H1 (cell line): ENCODE results near the gene LMTK2. TPM values are rescaled to one million over a fixed set of nuclear protein-coding genes. Genes with fewer than 3 reads are reported as not detected.

ENCODE experiments used
- CTCF ChIA-PET: fragments of 300-600 bp; sonication (Branson Sonifier 250); formaldehyde crosslinking; loops from one replicate; lab custom pipeline; 2021; ENCODE audit not compliant: partially characterized antibody; lab: Charles Lee
- POLR2A ChIA-PET: fragments of 300-600 bp; sonication (Branson Sonifier 250); formaldehyde crosslinking; loops from one replicate; lab custom pipeline; 2021; ENCODE audit warnings: inconsistent platforms; ENCODE audit not compliant: partially characterized antibody; lab: Charles Lee
- DNase-seq, 2 experiments: peaks; one replicate each; pipeline versions ENCODE4 v3.0.0 to v3.0.0-alpha.2; 2010 to 2022; ENCODE audit warnings: low spot score in 2 of 2, low read depth in 1 of 2, mixed read lengths in 1 of 2
- FAIRE-seq: peaks from 2 replicates; lab custom pipeline; 2011; peaks lifted over from hg19 to GRCh38; lab: Jason Lieb, UNC
- H2AFZ ChIP-seq: 2 replicates; pipeline ENCODE4 v1.8.1; 2012; ENCODE audit warnings: low read length, inconsistent platforms
- H2AK5ac ChIP-seq: 2 replicates; pipeline ENCODE4 v1.6.1; 2013; ENCODE audit warnings: low read depth, low read length
- H2BK120ac ChIP-seq: replicated peaks from 2 replicates; pipeline ENCODE3; 2013; ENCODE audit warnings: low read depth, low read length, inconsistent platforms
- H2BK12ac ChIP-seq: 2 replicates; pipeline ENCODE4 v1.6.1; 2013; ENCODE audit warnings: low read depth, low read length
- H2BK15ac ChIP-seq: 2 replicates; pipeline ENCODE4 v1.6.1; 2013; ENCODE audit warnings: low read length
- H2BK20ac ChIP-seq: 2 replicates; pipeline ENCODE4 v1.6.1; 2013; ENCODE audit warnings: low read length
- H2BK5ac ChIP-seq: 2 replicates; pipeline ENCODE4 v1.6.1; 2013; ENCODE audit warnings: low read depth, low read length
- H3K14ac ChIP-seq: 2 replicates; pipeline ENCODE4 v1.6.1; 2013; ENCODE audit warnings: inconsistent platforms; ENCODE audit not compliant: insufficient read length
- H3K18ac ChIP-seq: 2 replicates; pipeline ENCODE4 v1.6.1; 2013; ENCODE audit warnings: low read length; ENCODE audit errors: extremely low read depth
- H3K23ac ChIP-seq: 2 replicates; pipeline ENCODE4 v1.6.1; 2013; ENCODE audit warnings: inconsistent platforms; ENCODE audit not compliant: insufficient read length
- H3K23me2 ChIP-seq: 2 replicates; pipeline ENCODE4 v1.6.1; 2013; ENCODE audit warnings: low read depth, low read length
- H3K27ac ChIP-seq: 2 replicates; pipeline ENCODE4 v1.6.1; 2011; ENCODE audit warnings: low read depth, low read length, inconsistent platforms
- H3K27me3 ChIP-seq, 4 experiments: replicated peaks in 1 of 4; 1 replicate in 1 of 4; 2 replicates in 3 of 4; pipeline versions ENCODE4 v1.6.1 to v1.8.1; 2011 to 2013; ENCODE audit warnings: low read length in 3 of 4, mild to moderate bottlenecking in 3 of 4, inconsistent platforms in 2 of 4, mixed read lengths in 2 of 4, moderate library complexity in 1 of 4; ENCODE audit not compliant: control insufficient read depth in 3 of 4, insufficient read depth in 3 of 4; ENCODE audit errors: extremely low read depth in 1 of 4
- H3K36me3 ChIP-seq, 4 experiments: 2 replicates each; pipeline versions ENCODE4 v1.6.1 to v1.8.1; 2011 to 2013; ENCODE audit warnings: mild to moderate bottlenecking in 4 of 4, low read length in 3 of 4, moderate library complexity in 2 of 4, control low read depth in 1 of 4, inconsistent platforms in 1 of 4; ENCODE audit not compliant: insufficient read depth in 4 of 4, control insufficient read depth in 2 of 4
- H3K4ac ChIP-seq: replicated peaks from 2 replicates; pipeline ENCODE3; 2013; ENCODE audit warnings: low read length, low read depth, mixed read lengths, inconsistent platforms; ENCODE audit not compliant: insufficient read length
- H3K4me1 ChIP-seq, 4 experiments: replicated peaks in 1 of 4; 1 replicate in 1 of 4; 2 replicates in 3 of 4; pipeline versions ENCODE4 v1.6.1 to v1.8.1; 2011 to 2013; ENCODE audit warnings: low read length in 3 of 4, inconsistent platforms in 2 of 4, mixed read lengths in 1 of 4; ENCODE audit not compliant: insufficient read depth in 4 of 4, control insufficient read depth in 3 of 4
- H3K4me2 ChIP-seq, 2 experiments: 2 replicates each; pipeline versions ENCODE4 v1.6.1 to v1.8.1; 2011 to 2013; ENCODE audit warnings: low read depth in 2 of 2, low read length in 2 of 2, control low read depth in 1 of 2, inconsistent platforms in 1 of 2, mild to moderate bottlenecking in 1 of 2; ENCODE audit not compliant: insufficient read depth in 1 of 2
- H3K4me3 ChIP-seq, 4 experiments: fragments of 200-600, 300-600 bp in 1 of 4; sonication (generic), shearing (Covaris generic), sonication (Bioruptor Twin) in 1 of 4; 2 replicates each; pipeline versions ENCODE4 v1.5.1 to v1.8.1; 2011 to 2016; ENCODE audit warnings: low read length in 4 of 4, low read depth in 3 of 4, control low read depth in 2 of 4, inconsistent platforms in 2 of 4, mild to moderate bottlenecking in 2 of 4, mixed read lengths in 1 of 4, moderate library complexity in 1 of 4; ENCODE audit not compliant: insufficient read depth in 2 of 4; ENCODE audit errors: extremely low read depth in 1 of 4
- H3K56ac ChIP-seq: replicated peaks from 2 replicates; pipeline ENCODE3; 2013; ENCODE audit warnings: low read depth, mild to moderate bottlenecking, mixed read lengths, low read length, inconsistent platforms; ENCODE audit not compliant: insufficient read length
- H3K79me1 ChIP-seq: 2 replicates; pipeline ENCODE4 v1.6.1; 2013; ENCODE audit warnings: low read depth, low read length, control low read depth
- H3K79me2 ChIP-seq, 2 experiments: 2 replicates each; pipeline versions ENCODE4 v1.6.1 to v1.8.1; 2012 to 2013; ENCODE audit warnings: low read length in 2 of 2, mild to moderate bottlenecking in 2 of 2, inconsistent platforms in 1 of 2; ENCODE audit not compliant: insufficient read depth in 2 of 2, control insufficient read depth in 1 of 2
- H3K9ac ChIP-seq, 4 experiments: replicated peaks in 1 of 4; 1 replicate in 1 of 4; 2 replicates in 3 of 4; pipeline versions ENCODE4 v1.6.1 to v1.8.1; 2011 to 2013; ENCODE audit warnings: low read depth in 3 of 4, low read length in 3 of 4, control low read depth in 2 of 4, mild to moderate bottlenecking in 2 of 4, moderate library complexity in 2 of 4, inconsistent platforms in 1 of 4; ENCODE audit errors: extremely low read depth in 1 of 4
- H3K9me3 ChIP-seq, 2 experiments: 2 replicates each; pipeline versions ENCODE4 v1.6.1 to v1.8.1; 2012 to 2013; ENCODE audit warnings: mild to moderate bottlenecking in 2 of 2, moderate library complexity in 2 of 2, control low read depth in 1 of 2, inconsistent platforms in 1 of 2, low read depth in 1 of 2, low read length in 1 of 2, mixed read lengths in 1 of 2; ENCODE audit not compliant: insufficient read depth in 2 of 2
- H4K20me1 ChIP-seq, 2 experiments: replicated peaks in 1 of 2; 2 replicates each; pipeline versions ENCODE3 to v1.8.1; 2011 to 2013; ENCODE audit warnings: inconsistent platforms in 2 of 2, low read length in 2 of 2, mild to moderate bottlenecking in 1 of 2; ENCODE audit not compliant: insufficient read depth in 2 of 2, control insufficient read depth in 1 of 2
- H4K5ac ChIP-seq: 2 replicates; pipeline ENCODE4 v1.6.1; 2013; ENCODE audit warnings: low read length, low read depth, mixed read lengths, inconsistent platforms; ENCODE audit not compliant: insufficient read length
- H4K8ac ChIP-seq: 2 replicates; pipeline ENCODE4 v1.8.0; 2013; ENCODE audit warnings: mild to moderate bottlenecking, moderate library complexity, low read length, inconsistent platforms; ENCODE audit not compliant: insufficient read depth; ENCODE audit errors: extremely low read depth
- H4K91ac ChIP-seq: replicated peaks from 2 replicates; pipeline ENCODE3; 2013; ENCODE audit warnings: low read length, mixed read lengths, inconsistent platforms; ENCODE audit not compliant: insufficient read length
- JUND ChIP-seq: IDR thresholded peaks from 2 replicates; pipeline ENCODE4 v1.6.1; 2011; ENCODE audit warnings: mild to moderate bottlenecking, improper control_type of control experiment, low read length
- POLR2AphosphoS5 ChIP-seq: IDR thresholded peaks from 2 replicates; pipeline ENCODE4 v1.6.1; 2011; ENCODE audit warnings: low read depth, low read length
- RBBP5 ChIP-seq: IDR thresholded peaks from 2 replicates; pipeline ENCODE4 v1.7.1; 2012; ENCODE audit warnings: low read depth, mild to moderate bottlenecking, inconsistent platforms, low read length, moderate library complexity, borderline replicate concordance
- SAP30 ChIP-seq: fragments of 300-600 bp; sonication (generic); IDR thresholded peaks from 2 replicates; pipeline ENCODE4 v1.7.1; 2012; ENCODE audit warnings: low read length, moderate library complexity, mild to moderate bottlenecking, inconsistent platforms; ENCODE audit not compliant: insufficient read depth, insufficient replicate concordance
- WGBS, 2 experiments: shearing (Covaris generic) in 1 of 2; methylation state at CpG; one replicate each; pipeline versions ENCODE4 v1.1.6 to v1.1.7; 2013 to 2015; ENCODE audit warnings: low lambda C conversion rate in 2 of 2, mixed read lengths in 2 of 2, inconsistent platforms in 1 of 2, low coverage in 1 of 2, missing lambda C conversion rate in 1 of 2; ENCODE audit not compliant: insufficient replicate concordance in 2 of 2, insufficient coverage in 1 of 2, insufficient read length in 1 of 2; ENCODE audit errors: extremely low coverage in 1 of 2, missing lambda C conversion rate in 1 of 2; 5-methylcytosine and 5-hydroxymethylcytosine counted together
- polyA plus RNA-seq, 7 experiments: library from polyadenylated mRNA; depleted of rRNA in 3 of 7; stranded (reverse) in 5 of 7; unstranded in 2 of 7; fragments of >200 nt in 5 of 7; fragments of 200-250 nt in 2 of 7; gene quantifications; 1 replicate in 5 of 7; 2 replicates in 1 of 7; 4 replicates in 1 of 7; pipeline versions ENCODE4 v1.2.1 to v1.2.3, GENCODE V29; 2011 to 2013; ENCODE audit warnings: missing spikeins in 2 of 7, mixed read lengths in 2 of 7
- total RNA-seq: library from RNA; stranded (reverse); fragmentation: NEBNext Ultra II Directional; extraction: Animal tissue kit (Norgen Biotek cat#: 25700); gene quantifications from 2 replicates; pipeline ENCODE4 v1.2.1, GENCODE V29; 2021

The LMTK2 gene
- total and polyA plus RNA-seq, 2 of the 8 experiments (the other 6 are each of a cell fraction or from before 2014, with no cell fraction given) = 9.7 to 30.7 TPM

DNA sequence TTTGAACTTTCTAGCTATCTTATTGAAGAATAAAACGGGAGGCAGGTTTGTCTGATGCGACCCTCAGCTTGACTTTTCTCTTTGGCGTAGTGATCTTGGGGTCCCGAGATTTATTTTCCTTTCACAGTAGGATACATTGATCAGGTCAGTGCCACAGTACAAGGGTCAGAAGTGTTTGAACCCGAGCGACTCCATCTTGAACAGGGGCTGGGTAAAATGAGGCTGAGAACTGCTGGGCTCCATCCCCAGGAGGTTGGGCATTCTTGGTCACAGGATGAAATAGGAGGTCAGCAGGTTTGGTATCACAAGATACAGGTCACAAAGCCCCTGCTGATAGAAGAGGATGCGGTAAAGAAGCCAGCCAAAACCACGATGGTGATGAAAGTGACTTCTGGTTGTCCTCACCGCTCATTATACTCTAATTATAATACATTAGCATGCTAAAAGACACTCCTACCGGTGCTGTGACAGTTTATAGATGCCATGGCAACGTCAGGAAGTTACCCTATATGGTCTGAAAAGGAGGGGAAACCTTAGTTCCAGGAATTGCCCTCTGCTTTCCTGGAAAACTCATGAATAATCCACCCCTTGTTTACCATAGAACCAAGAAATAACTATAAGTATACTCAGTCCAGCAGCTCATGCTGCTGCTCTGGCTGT, 148.4 kb downstream of the LMTK2 start:
- no peak overlapping the region for H3K56ac ChIP-seq
- H3K14ac ChIP-seq = no peak overlapping the region
- TF ChIP-seq SAP30 (no peak), JUND (no peak), POLR2AphosphoS5 (no peak), RBBP5 (no peak)
- no peak overlapping the region for H2BK15ac ChIP-seq
- no peak overlapping the region for H3K9ac ChIP-seq
- no peaks in the 10 kb centered on the region for H3K27me3 ChIP-seq
- H2AK5ac ChIP-seq = no peak overlapping the region
- peaks cover 0 to 2% (median 0%) of the 10 kb centered on the region in 4 experiments; a peak in 4 of 8 replicates for H3K36me3 ChIP-seq
- no peak overlapping the region for H4K91ac ChIP-seq
- H2BK20ac ChIP-seq = no peak overlapping the region
- H3K23me2 ChIP-seq = peaks cover 6% of the 10 kb centered on the region
- no peak overlapping the region for H2BK5ac ChIP-seq
- no peaks in the 10 kb centered on the region; the same call in 1 of the 2 replicates for H3K79me1 ChIP-seq
- no peak overlapping the region for H2AFZ ChIP-seq
- H3K23ac ChIP-seq = no peak overlapping the region
- H3K4me3 ChIP-seq = no peak overlapping the region
- peaks cover 0 to 4% of the 10 kb centered on the region in 2 experiments for H4K20me1 ChIP-seq
- 94% methylated on average over 11 of the region's 11 CpGs; no CpG with 5 or more reads in 1 of the 2 experiments for WGBS, 2 experiments
- FAIRE-seq (no peak), DNase-seq (no peak)
- H2BK120ac ChIP-seq = no peak overlapping the region
- no peak overlapping the region for H3K4ac ChIP-seq
- H4K8ac ChIP-seq = no peak overlapping the region
- H3K4me2 ChIP-seq = no peak overlapping the region
- H3K27ac ChIP-seq = no peak overlapping the region
- POLR2A ChIA-PET = no interaction called here
- CTCF ChIA-PET = interaction anchor here (1.0 to 1.6 kb wide), 3 partner anchors 12 to 234 kb away, joined by 3 to 4 read pairs (median 3); no protein-coding TSS in a partner anchor
- H2BK12ac ChIP-seq = no peak overlapping the region
- H3K18ac ChIP-seq = no peak overlapping the region
- H3K79me2 ChIP-seq = peaks cover 0 to 7% of the 10 kb centered on the region in 2 experiments; a peak in 1 of 4 replicates
- H3K9me3 ChIP-seq = no peaks in the 10 kb centered on the region
- peaks cover 0 to 14% (median 3%) of the 10 kb centered on the region in 4 experiments; a peak in 4 of 7 replicates for H3K4me1 ChIP-seq
- no peak overlapping the region for H4K5ac ChIP-seq
